ENCODE results near the gene CTSO.

Gene CTSO

GRCh38 chr4:155956461-155956860 is 2.8 kb upstream of the CTSO start:
- Histone ChIP-seq H3K27ac (ENCODE audit: low read depth, low read length) (no peak overlapping the region), H3K36me3 (ENCODE audit: control insufficient read depth in 5 of 5, insufficient read depth in 5 of 5, low read length in 5 of 5) (no peaks in the 10 kb centered on the region), H3K9ac (ENCODE audit: low read length in 5 of 5) (no peak overlapping the region), H3K27me3 (ENCODE audit: control insufficient read depth in 5 of 5, insufficient read depth in 4 of 5, low read length in 5 of 5) (no peaks in the 10 kb centered on the region), H3K4me3 (ENCODE audit: low read depth in 1 of 5, low read length in 5 of 5) (no peak overlapping the region), H3K4me1 (ENCODE audit: control insufficient read depth in 5 of 5, insufficient read depth in 5 of 5, low read length in 5 of 5) (peaks cover 0 to 11% (median 9%) of the 10 kb centered on the region in 5 donors), H3K9me3 (ENCODE audit: control insufficient read depth in 5 of 5, low read length in 5 of 5) (no peaks in the 10 kb centered on the region)

GRCh38 chr4:155954939-155955338 is 1.3 kb upstream of the CTSO start:
- no peak overlapping the region for H3K4me3 ChIP-seq (ENCODE audit: low read depth in 1 of 5, low read length in 5 of 5)
- no peak overlapping the region for H3K27ac ChIP-seq (ENCODE audit: low read depth, low read length)
- no peaks in the 10 kb centered on the region for H3K9me3 ChIP-seq (ENCODE audit: control insufficient read depth in 5 of 5, low read length in 5 of 5)
- peaks cover 0 to 11% (median 9%) of the 10 kb centered on the region in 5 donors for H3K4me1 ChIP-seq (ENCODE audit: control insufficient read depth in 5 of 5, insufficient read depth in 5 of 5, low read length in 5 of 5)
- H3K27me3 ChIP-seq (ENCODE audit: control insufficient read depth in 5 of 5, insufficient read depth in 4 of 5, low read length in 5 of 5), result no peaks in the 10 kb centered on the region
- H3K9ac ChIP-seq (ENCODE audit: low read length in 5 of 5), result no peak overlapping the region
- no peaks in the 10 kb centered on the region for H3K36me3 ChIP-seq (ENCODE audit: control insufficient read depth in 5 of 5, insufficient read depth in 5 of 5, low read length in 5 of 5)

DNA sequence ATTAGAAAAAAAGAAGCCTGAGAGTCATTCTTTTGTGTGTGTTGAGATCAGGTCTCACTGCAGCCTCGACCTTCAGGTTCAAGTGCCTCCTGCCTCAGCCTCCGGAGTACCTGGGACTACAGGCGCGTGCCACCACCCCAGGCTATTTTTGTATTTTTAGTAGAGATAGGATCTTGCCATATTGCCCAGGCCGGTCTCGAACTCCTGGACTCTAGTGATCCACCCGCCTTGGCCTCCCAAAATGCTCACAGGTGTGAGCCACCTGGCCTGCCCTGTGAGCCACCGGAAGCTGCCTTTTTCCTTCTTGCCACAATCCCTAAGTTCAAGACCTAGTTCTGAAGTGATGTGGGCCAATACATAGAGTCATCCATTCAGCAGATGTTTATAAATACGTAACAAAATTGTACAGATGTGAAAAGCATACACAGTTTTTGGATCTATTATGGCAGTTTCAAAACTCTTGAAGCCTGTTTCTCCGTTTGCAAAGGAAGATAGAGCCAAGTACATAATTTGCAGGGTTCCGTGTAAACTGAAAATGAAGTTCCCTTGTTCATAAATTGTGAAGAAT is 536 bp upstream of the CTSO start:
- peak overlapping the region; percentile 90 to 99 (median 94) for H3K9ac ChIP-seq (ENCODE audit: low read length in 5 of 5)
- no peaks in the 10 kb centered on the region for H3K27me3 ChIP-seq (ENCODE audit: control insufficient read depth in 5 of 5, insufficient read depth in 4 of 5, low read length in 5 of 5)
- no peaks in the 10 kb centered on the region for H3K9me3 ChIP-seq (ENCODE audit: control insufficient read depth in 5 of 5, low read length in 5 of 5)
- peak overlapping the region; percentile 99 for H3K27ac ChIP-seq (ENCODE audit: low read depth, low read length)
- peak overlapping the region; percentile 82 to 97 (median 90) for H3K4me3 ChIP-seq (ENCODE audit: low read depth in 1 of 5, low read length in 5 of 5)
- H3K36me3 ChIP-seq (ENCODE audit: control insufficient read depth in 5 of 5, insufficient read depth in 5 of 5, low read length in 5 of 5), result no peaks in the 10 kb centered on the region
- H3K4me1 ChIP-seq (ENCODE audit: control insufficient read depth in 5 of 5, insufficient read depth in 5 of 5, low read length in 5 of 5), result peaks cover 0 to 11% (median 9%) of the 10 kb centered on the region in 5 donors

- Histone ChIP-seq H3K9me3 (ENCODE audit: control insufficient read depth in 5 of 5, low read length in 5 of 5) (no peaks in the 10 kb centered on the region), H3K36me3 (ENCODE audit: control insufficient read depth in 5 of 5, insufficient read depth in 5 of 5, low read length in 5 of 5) (no peaks in the 10 kb centered on the region), H3K27ac (ENCODE audit: low read depth, low read length) (peak overlapping the region; percentile 99), H3K9ac (ENCODE audit: low read length in 5 of 5) (peak overlapping the region in 2 of 5 donors; percentile 39 to 93), H3K4me1 (ENCODE audit: control insufficient read depth in 5 of 5, insufficient read depth in 5 of 5, low read length in 5 of 5) (peaks cover 0 to 11% (median 9%) of the 10 kb centered on the region in 5 donors), H3K27me3 (ENCODE audit: control insufficient read depth in 5 of 5, insufficient read depth in 4 of 5, low read length in 5 of 5) (no peaks in the 10 kb centered on the region), H3K4me3 (ENCODE audit: low read depth in 1 of 5, low read length in 5 of 5) (peak overlapping the region in 3 of 5 donors; percentile 1 to 82 (median 43))
These were observed 1.2 kb downstream of the CTSO start for GRCh38 chr4:155952501-155952901.

DNA sequence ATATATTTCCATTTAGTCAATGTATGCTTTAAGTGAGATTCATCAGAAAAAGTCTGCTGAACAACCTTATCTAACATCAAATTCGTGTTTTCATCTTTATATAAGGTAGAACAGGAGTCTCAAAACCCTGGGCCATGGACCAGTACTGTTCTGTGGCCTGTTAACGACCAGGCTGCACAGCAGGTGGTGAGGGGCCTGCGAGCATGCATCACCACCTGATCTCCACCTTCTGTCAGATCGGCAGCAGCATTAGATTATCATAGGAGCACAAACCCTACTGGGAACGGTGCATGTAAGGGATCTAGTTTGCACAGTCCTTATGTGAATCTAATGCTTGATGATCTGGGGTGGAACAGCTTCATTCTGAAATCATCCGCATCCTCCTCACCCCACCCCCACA is 3.2 kb downstream of the CTSO start:
- Histone ChIP-seq H3K9ac (ENCODE audit: low read length in 5 of 5) (no peak overlapping the region), H3K9me3 (ENCODE audit: control insufficient read depth in 5 of 5, low read length in 5 of 5) (no peaks in the 10 kb centered on the region), H3K4me3 (ENCODE audit: low read depth in 1 of 5, low read length in 5 of 5) (no peak overlapping the region), H3K27me3 (ENCODE audit: control insufficient read depth in 5 of 5, insufficient read depth in 4 of 5, low read length in 5 of 5) (no peaks in the 10 kb centered on the region), H3K4me1 (ENCODE audit: control insufficient read depth in 5 of 5, insufficient read depth in 5 of 5, low read length in 5 of 5) (peaks cover 0 to 11% (median 9%) of the 10 kb centered on the region in 5 donors), H3K27ac (ENCODE audit: low read depth, low read length) (no peak overlapping the region), H3K36me3 (ENCODE audit: control insufficient read depth in 5 of 5, insufficient read depth in 5 of 5, low read length in 5 of 5) (no peaks in the 10 kb centered on the region)

DNA sequence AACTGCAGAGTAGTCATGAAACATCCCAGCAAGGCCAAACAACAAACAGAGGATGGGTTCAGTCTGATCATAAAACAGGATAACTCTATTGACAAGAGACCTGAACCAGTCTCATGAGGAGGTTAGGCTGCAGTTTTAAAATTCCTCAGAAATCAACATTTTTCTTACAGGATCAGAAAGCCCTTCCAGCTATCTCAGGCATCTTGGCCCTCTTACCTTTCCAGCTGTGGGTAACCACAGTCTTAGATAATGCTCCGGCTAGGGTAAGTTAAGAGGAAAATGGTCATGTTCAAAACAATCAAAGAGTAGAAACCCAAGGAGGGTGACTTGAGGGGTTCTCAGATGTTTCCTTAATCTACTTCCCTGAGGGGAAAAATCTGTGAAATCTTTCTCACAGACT is 5.1 kb downstream of the CTSO start:
- Histone ChIP-seq H3K9ac (ENCODE audit: low read length in 5 of 5) (no peak overlapping the region), H3K9me3 (ENCODE audit: control insufficient read depth in 5 of 5, low read length in 5 of 5) (no peaks in the 10 kb centered on the region), H3K27me3 (ENCODE audit: control insufficient read depth in 5 of 5, insufficient read depth in 4 of 5, low read length in 5 of 5) (no peaks in the 10 kb centered on the region), H3K4me1 (ENCODE audit: control insufficient read depth in 5 of 5, insufficient read depth in 5 of 5, low read length in 5 of 5) (peaks cover 0 to 6% (median 4%) of the 10 kb centered on the region in 5 donors), H3K36me3 (ENCODE audit: control insufficient read depth in 5 of 5, insufficient read depth in 5 of 5, low read length in 5 of 5) (no peaks in the 10 kb centered on the region), H3K27ac (ENCODE audit: low read depth, low read length) (no peak overlapping the region), H3K4me3 (ENCODE audit: low read depth in 1 of 5, low read length in 5 of 5) (no peak overlapping the region)

- no peaks in the 10 kb centered on the region for H3K4me1 ChIP-seq (ENCODE audit: control insufficient read depth in 5 of 5, insufficient read depth in 5 of 5, low read length in 5 of 5)
- H3K27ac ChIP-seq (ENCODE audit: low read depth, low read length), result no peak overlapping the region
These were observed 7.2 kb downstream of the CTSO start for GRCh38 chr4:155946486-155946885.

DNA sequence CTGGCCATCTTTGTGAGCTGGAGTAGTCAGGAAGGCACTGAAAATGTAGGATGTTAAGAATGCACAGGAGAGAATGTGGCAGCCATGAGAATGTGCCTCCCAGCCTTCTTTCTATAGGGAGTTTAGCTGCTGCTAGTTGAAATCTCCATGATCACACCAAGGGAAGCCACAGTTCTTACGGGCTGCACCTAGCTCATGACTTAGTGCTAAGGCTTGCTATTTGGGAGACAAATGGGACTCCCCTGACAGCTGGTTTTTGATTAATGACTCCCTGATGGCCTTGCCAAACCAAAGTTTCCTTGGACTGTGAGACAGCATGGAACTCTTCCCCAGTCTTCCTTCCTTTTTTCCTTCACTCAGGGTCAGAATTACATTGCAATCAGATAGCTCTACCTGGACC is 9.2 kb downstream of the CTSO start:
- Histone ChIP-seq H3K27me3 (ENCODE audit: control insufficient read depth in 5 of 5, insufficient read depth in 4 of 5, low read length in 5 of 5) (no peaks in the 10 kb centered on the region), H3K4me3 (ENCODE audit: low read depth in 1 of 5, low read length in 5 of 5) (no peak overlapping the region), H3K27ac (ENCODE audit: low read depth, low read length) (no peak overlapping the region), H3K9me3 (ENCODE audit: control insufficient read depth in 5 of 5, low read length in 5 of 5) (no peaks in the 10 kb centered on the region), H3K9ac (ENCODE audit: low read length in 5 of 5) (no peak overlapping the region), H3K36me3 (ENCODE audit: control insufficient read depth in 5 of 5, insufficient read depth in 5 of 5, low read length in 5 of 5) (peaks cover 3 to 21% (median 14%) of the 10 kb centered on the region in 5 donors), H3K4me1 (ENCODE audit: control insufficient read depth in 5 of 5, insufficient read depth in 5 of 5, low read length in 5 of 5) (no peaks in the 10 kb centered on the region)

More at GRCh38 chr4:155946486-155946885, 7.2 kb downstream of the CTSO start:
- no peak overlapping the region for H3K4me3 ChIP-seq (ENCODE audit: low read depth in 1 of 5, low read length in 5 of 5)
- no peaks in the 10 kb centered on the region for H3K9me3 ChIP-seq (ENCODE audit: control insufficient read depth in 5 of 5, low read length in 5 of 5)
- H3K9ac ChIP-seq (ENCODE audit: low read length in 5 of 5), result no peak overlapping the region
- H3K27me3 ChIP-seq (ENCODE audit: control insufficient read depth in 5 of 5, insufficient read depth in 4 of 5, low read length in 5 of 5), result no peaks in the 10 kb centered on the region
- H3K36me3 ChIP-seq (ENCODE audit: control insufficient read depth in 5 of 5, insufficient read depth in 5 of 5, low read length in 5 of 5), result peaks cover 2 to 7% (median 5%) of the 10 kb centered on the region in 5 donors

- H3K9ac ChIP-seq (ENCODE audit: low read length in 5 of 5), result no peak overlapping the region
- H3K4me1 ChIP-seq (ENCODE audit: control insufficient read depth in 5 of 5, insufficient read depth in 5 of 5, low read length in 5 of 5), result no peaks in the 10 kb centered on the region
- H3K27ac ChIP-seq (ENCODE audit: low read depth, low read length), result no peak overlapping the region
- no peaks in the 10 kb centered on the region for H3K27me3 ChIP-seq (ENCODE audit: control insufficient read depth in 5 of 5, insufficient read depth in 4 of 5, low read length in 5 of 5)
- H3K9me3 ChIP-seq (ENCODE audit: control insufficient read depth in 5 of 5, low read length in 5 of 5), result no peaks in the 10 kb centered on the region
- peaks cover 3 to 25% (median 14%) of the 10 kb centered on the region in 5 donors for H3K36me3 ChIP-seq (ENCODE audit: control insufficient read depth in 5 of 5, insufficient read depth in 5 of 5, low read length in 5 of 5)
- no peak overlapping the region for H3K4me3 ChIP-seq (ENCODE audit: low read depth in 1 of 5, low read length in 5 of 5)
These were observed 9.9 kb downstream of the CTSO start for GRCh38 chr4:155943605-155944291.

DNA sequence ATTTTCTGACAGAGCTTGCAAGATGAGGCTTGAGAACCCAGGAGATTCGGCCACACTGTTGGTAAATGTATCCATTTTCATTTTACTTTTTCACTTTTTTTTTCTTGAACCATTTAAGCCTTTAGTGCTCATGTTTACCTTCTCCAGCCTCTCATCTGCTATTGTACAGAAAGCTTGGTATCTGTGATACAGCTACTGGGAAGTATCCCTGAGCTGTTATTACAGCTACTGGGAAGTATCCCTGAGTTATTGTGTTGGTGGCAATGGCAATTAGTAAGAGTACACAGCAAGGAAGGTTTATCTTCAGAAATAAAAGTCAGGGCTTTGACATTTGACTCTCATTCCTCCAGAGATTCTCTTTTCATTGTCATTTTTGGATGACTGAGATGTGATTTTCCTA is 11.8 kb downstream of the CTSO start:
- Histone ChIP-seq H3K27ac (ENCODE audit: low read depth, low read length) (no peak overlapping the region), H3K4me1 (ENCODE audit: control insufficient read depth in 5 of 5, insufficient read depth in 5 of 5, low read length in 5 of 5) (no peaks in the 10 kb centered on the region), H3K4me3 (ENCODE audit: low read depth in 1 of 5, low read length in 5 of 5) (no peak overlapping the region), H3K27me3 (ENCODE audit: control insufficient read depth in 5 of 5, insufficient read depth in 4 of 5, low read length in 5 of 5) (no peaks in the 10 kb centered on the region), H3K9me3 (ENCODE audit: control insufficient read depth in 5 of 5, low read length in 5 of 5) (no peaks in the 10 kb centered on the region), H3K36me3 (ENCODE audit: control insufficient read depth in 5 of 5, insufficient read depth in 5 of 5, low read length in 5 of 5) (peaks cover 8 to 32% (median 24%) of the 10 kb centered on the region in 5 donors), H3K9ac (ENCODE audit: low read length in 5 of 5) (no peak overlapping the region)
